HG02884 (cell line): ENCODE results near the gene KIF21B.

Experiments
- ATAC-seq: cut with Tn5 transposase; IDR thresholded peaks from one replicate; pipeline ENCODE4 v1.9.1; 2021; ENCODE audit warnings: mild to moderate bottlenecking, moderate library complexity; ENCODE audit not compliant: unreplicated experiment

The KIF21B gene

GRCh38 chr1:201049248-201049831 is 25.8 kb upstream of the KIF21B start:
- ATAC-seq, result no peak

- ATAC-seq, result no peak
Measured at GRCh38 chr1:201048521-201048920, 25.0 kb upstream of the KIF21B start.

GRCh38 chr1:201044119-201044518 is 20.6 kb upstream of the KIF21B start:
- ATAC-seq, result no peak

GRCh38 chr1:201042779-201043461 is 19.4 kb upstream of the KIF21B start:
- ATAC-seq, result peak; percentile 72

- no peak for ATAC-seq
Measured at GRCh38 chr1:201041011-201041410, 17.5 kb upstream of the KIF21B start.

GRCh38 chr1:201039876-201040275 is 16.4 kb upstream of the KIF21B start:
- no peak for ATAC-seq

GRCh38 chr1:201039418-201039817 is 15.9 kb upstream of the KIF21B start:
- ATAC-seq, result no peak

- no peak for ATAC-seq
Measured at GRCh38 chr1:201038186-201038876, 14.8 kb upstream of the KIF21B start.

- no peak for ATAC-seq
Measured at GRCh38 chr1:201036188-201036842, 12.8 kb upstream of the KIF21B start.

- no peak for ATAC-seq
Measured at GRCh38 chr1:201034671-201035070, 11.2 kb upstream of the KIF21B start.

- no peak for ATAC-seq
Measured at GRCh38 chr1:201032408-201032807, 8.9 kb upstream of the KIF21B start.

- no peak for ATAC-seq
Measured at GRCh38 chr1:201028461-201028889, 5.0 kb upstream of the KIF21B start.

GRCh38 chr1:201026836-201027235 is 3.3 kb upstream of the KIF21B start:
- no peak for ATAC-seq

- ATAC-seq, result no peak
Measured at GRCh38 chr1:201026234-201026633, 2.7 kb upstream of the KIF21B start.

- no peak for ATAC-seq
Measured at GRCh38 chr1:201025571-201026002, 2.1 kb upstream of the KIF21B start.

- ATAC-seq, result no peak
Measured at GRCh38 chr1:201024625-201024998, 1.1 kb upstream of the KIF21B start.

GRCh38 chr1:201023920-201024624 is 558 bp upstream of the KIF21B start:
- no peak for ATAC-seq

GRCh38 chr1:201022820-201023516 is 546 bp downstream of the KIF21B start:
- no peak for ATAC-seq

GRCh38 chr1:201022493-201022819 is 1.1 kb downstream of the KIF21B start:
- no peak for ATAC-seq

- ATAC-seq, result no peak
Measured at GRCh38 chr1:201021630-201022492, 1.7 kb downstream of the KIF21B start.
